ENCODE data around the gene CLECL1. TPM values are rescaled to one million over a fixed set of nuclear protein-coding genes. Genes with fewer than 3 reads are reported as not detected.

Gene CLECL1
- total and polyA plus RNA-seq, 2 of the 8 experiments (the other 6 are each of a cell fraction or from before 2014, with no cell fraction given) = not detected

GRCh38 chr12:9773216-9773877 lies 40.5 kb upstream of the CLECL1 start:
- no peak overlapping the region for H4K5ac ChIP-seq (ENCODE audit: insufficient read length, low read depth, low read length)
- CTCF ChIA-PET (ENCODE audit: partially characterized antibody) = interaction anchor here (1.2 to 1.5 kb wide), 3 partner anchors 25 to 40 kb away, joined by 3 to 5 read pairs (median 4); no protein-coding TSS in a partner anchor
- TF ChIP-seq HDAC2 (IDR thresholded peaks at IDR 0.05; ENCODE audit: borderline replicate concordance in 1 of 2, low read depth in 2 of 2, low read length in 2 of 2) (no peak), NANOG (IDR thresholded peaks at IDR 0.05; ENCODE audit: insufficient read depth, low read depth, low read length, poor library complexity, severe bottlenecking) (no peak), SIRT6 (IDR thresholded peaks at IDR 0.05; ENCODE audit: low read length) (no peak), GABPA (IDR thresholded peaks at IDR 0.05; ENCODE audit: borderline replicate concordance, insufficient read depth, low read length) (no peak), POU5F1 (IDR thresholded peaks at IDR 0.05; ENCODE audit: low read depth, low read length) (no peak)
- TF ChIP-seq, protein P1, sequence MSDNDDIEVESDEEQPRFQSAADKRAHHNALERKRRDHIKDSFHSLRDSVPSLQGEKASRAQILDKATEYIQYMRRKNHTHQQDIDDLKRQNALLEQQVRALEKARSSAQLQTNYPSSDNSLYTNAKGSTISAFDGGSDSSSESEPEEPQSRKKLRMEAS (IDR thresholded peaks at IDR 0.05) = no peak
- H2BK12ac ChIP-seq (ENCODE audit: low read depth, low read length) = no peak overlapping the region
- H2BK120ac ChIP-seq (replicated peaks; ENCODE audit: low read depth, low read length) = no peak overlapping the region
- H3K56ac ChIP-seq (replicated peaks; ENCODE audit: insufficient read length, low read depth, low read length) = no peak overlapping the region
- FAIRE-seq (no peak), DNase-seq (ENCODE audit: low read depth in 1 of 2, low spot score in 2 of 2) (no peak)
- H2AK5ac ChIP-seq (ENCODE audit: low read depth, low read length) = no peak overlapping the region
- H3K36me3 ChIP-seq (ENCODE audit: control insufficient read depth in 2 of 4, insufficient read depth in 4 of 4, low read length in 3 of 4) = no peaks in the 10 kb centered on the region
- H3K4me2 ChIP-seq (ENCODE audit: insufficient read depth in 1 of 2, low read depth in 2 of 2, low read length in 2 of 2) = no peak overlapping the region
- POLR2A ChIA-PET (ENCODE audit: partially characterized antibody) = no interaction called here
- no peaks in the 10 kb centered on the region for H3K9me3 ChIP-seq (ENCODE audit: insufficient read depth in 2 of 2, low read depth in 1 of 2, low read length in 1 of 2)
- H3K4ac ChIP-seq (replicated peaks; ENCODE audit: insufficient read length, low read depth, low read length) = no peak overlapping the region
- H3K18ac ChIP-seq (ENCODE audit: extremely low read depth, low read length) = no peak overlapping the region
- H3K23ac ChIP-seq (ENCODE audit: insufficient read length) = no peak overlapping the region
- H3K79me1 ChIP-seq (ENCODE audit: low read depth, low read length) = no peaks in the 10 kb centered on the region
- H2BK5ac ChIP-seq (ENCODE audit: low read depth, low read length) = no peak overlapping the region
- H3K27me3 ChIP-seq (replicated peaks in 1 of 4; ENCODE audit: control insufficient read depth in 3 of 4, extremely low read depth in 1 of 4, insufficient read depth in 3 of 4, low read length in 3 of 4) = no peaks in the 10 kb centered on the region
- H2BK15ac ChIP-seq (ENCODE audit: low read length) = no peak overlapping the region
- no peak overlapping the region for H3K4me3 ChIP-seq (ENCODE audit: extremely low read depth in 1 of 4, insufficient read depth in 2 of 4, low read depth in 3 of 4, low read length in 4 of 4)
- 80% methylated on average over 2 of the region's 2 CpGs; no CpG with 5 or more reads in 1 of the 2 experiments for WGBS, 2 experiments (ENCODE audit: extremely low coverage in 1 of 2, insufficient coverage in 1 of 2, insufficient read length in 1 of 2, insufficient replicate concordance in 2 of 2, low coverage in 1 of 2, low lambda C conversion rate in 2 of 2, missing lambda C conversion rate in 1 of 2)
- peaks cover 0 to 5% (median 3%) of the 10 kb centered on the region in 4 experiments; a peak in 2 of 7 replicates for H3K4me1 ChIP-seq (replicated peaks in 1 of 4; ENCODE audit: control insufficient read depth in 3 of 4, insufficient read depth in 4 of 4, low read length in 3 of 4)
- no peak overlapping the region for H3K27ac ChIP-seq (ENCODE audit: low read depth, low read length)
- H2BK20ac ChIP-seq (ENCODE audit: low read length) = no peak overlapping the region
- no peaks in the 10 kb centered on the region for H3K79me2 ChIP-seq (ENCODE audit: control insufficient read depth in 1 of 2, insufficient read depth in 2 of 2, low read length in 2 of 2)
- H2AFZ ChIP-seq (ENCODE audit: low read length) = no peak overlapping the region
- H4K91ac ChIP-seq (replicated peaks; ENCODE audit: insufficient read length, low read length) = no peak overlapping the region
- no peak overlapping the region for H4K8ac ChIP-seq (ENCODE audit: extremely low read depth, insufficient read depth, low read length)
- H3K9ac ChIP-seq (replicated peaks in 1 of 4; ENCODE audit: extremely low read depth in 1 of 4, low read depth in 3 of 4, low read length in 3 of 4) = no peak overlapping the region
- no peaks in the 10 kb centered on the region for H3K23me2 ChIP-seq (ENCODE audit: low read depth, low read length)
- H4K20me1 ChIP-seq (replicated peaks in 1 of 2; ENCODE audit: control insufficient read depth in 1 of 2, insufficient read depth in 2 of 2, low read length in 2 of 2) = no peaks in the 10 kb centered on the region
- H3K14ac ChIP-seq (ENCODE audit: insufficient read length) = no peak overlapping the region
